Measurements from ENCODE around the gene FAM78A.
"Not testable (repeated sequence)": the region's sequence is repeated elsewhere in the genome, so short reads cannot be mapped to it uniquely, and the experiment has no call there.

DNA sequence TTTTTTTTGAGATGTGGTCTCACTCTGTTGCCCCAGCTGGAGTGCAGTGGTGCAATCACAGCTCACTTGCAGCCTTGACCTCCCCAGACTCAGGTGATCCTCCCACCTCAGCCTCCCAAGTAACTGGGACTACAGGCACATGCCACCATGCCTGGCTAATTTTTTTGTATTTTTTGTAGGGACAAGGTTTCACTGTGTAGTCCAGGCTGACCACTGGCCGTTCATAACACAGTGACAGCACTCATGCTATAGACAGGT lies 5.4 kb downstream of the FAM78A start:
- not testable (repeated sequence) for TF ChIP-seq EZH2 (IDR thresholded peaks at IDR 0.05; ENCODE audit: insufficient read depth, poor library complexity, severe bottlenecking); EZH2phosphoT487 (IDR thresholded peaks at IDR 0.05; ENCODE audit: insufficient read depth, low read depth)
